Natural killer cell (primary cell): ENCODE data around the gene THSD4. TPM values are rescaled to one million over a fixed set of nuclear protein-coding genes. Genes with fewer than 3 reads are reported as not detected.

Experiments used
- ATAC-seq, 3 donors: fragments of 150-1000 bp in 2 of 3; fragments of 200-7000 bp in 1 of 3; cut with Tn5 transposase; 1 replicate in 1 of 3; 2 replicates in 2 of 3; pipeline ENCODE4 v1.10.0; 2021; ENCODE audit warnings: mild to moderate bottlenecking in 2 of 3, moderate library complexity in 2 of 3
- DNase-seq, 2 donors: peaks; one replicate each; pipeline versions ENCODE4 v3.0.0 to v3.0.0-alpha.2; 2013 to 2021; ENCODE audit warnings: mixed read lengths in 1 of 2
- H3K27ac ChIP-seq: one replicate; pipeline ENCODE4 v1.5.1; 2013; ENCODE audit warnings: mild to moderate bottlenecking, low read length
- H3K27me3 ChIP-seq: one replicate; pipeline ENCODE4 v1.6.1; 2013; ENCODE audit warnings: low read length; ENCODE audit not compliant: control insufficient read depth, insufficient read depth
- H3K36me3 ChIP-seq: one replicate; pipeline ENCODE4 v1.6.1; 2013; ENCODE audit warnings: low read length; ENCODE audit not compliant: control insufficient read depth, insufficient read depth
- H3K4me1 ChIP-seq: one replicate; pipeline ENCODE4 v1.6.1; 2013; ENCODE audit warnings: low read length; ENCODE audit not compliant: control insufficient read depth, insufficient read depth
- H3K4me3 ChIP-seq: one replicate; pipeline ENCODE4 v1.5.1; 2013; ENCODE audit warnings: low read length
- H3K9me3 ChIP-seq: one replicate; pipeline ENCODE4 v1.6.1; 2013; ENCODE audit warnings: low read length; ENCODE audit not compliant: control insufficient read depth, insufficient read depth
- H3K27ac Mint-ChIP-seq, 2 donors: one replicate each; pipeline ENCODE4 v1.8.0; 2022; ENCODE audit warnings: mild to moderate bottlenecking in 2 of 2, mixed read lengths in 2 of 2, moderate library complexity in 1 of 2
- H3K27me3 Mint-ChIP-seq, 2 donors: one replicate each; pipeline ENCODE4 v1.8.0; 2022; ENCODE audit warnings: low read depth in 2 of 2, mixed read lengths in 2 of 2
- H3K36me3 Mint-ChIP-seq: one replicate; pipeline ENCODE4 v1.8.0; 2022; ENCODE audit warnings: mixed read lengths
- H3K4me1 Mint-ChIP-seq, 2 donors: one replicate each; pipeline ENCODE4 v1.8.0; 2022; ENCODE audit warnings: mixed read lengths in 2 of 2
- H3K4me3 Mint-ChIP-seq: one replicate; pipeline ENCODE4 v1.8.0; 2022; ENCODE audit warnings: mild to moderate bottlenecking, moderate library complexity, mixed read lengths
- H3K9me3 Mint-ChIP-seq, 2 donors: one replicate each; pipeline ENCODE4 v1.8.0; 2022; ENCODE audit warnings: mixed read lengths in 2 of 2
- CTCF ChIP-seq: fragments of 200-600 bp; IDR thresholded peaks from one replicate; pipeline ENCODE4 v1.8.0; 2022; ENCODE audit warnings: antibody characterized with exemption
- WGBS: methylation state at CpG from one replicate; pipeline ENCODE4 v1.1.7; 2013; ENCODE audit warnings: missing lambda C conversion rate; ENCODE audit not compliant: insufficient coverage; 5-methylcytosine and 5-hydroxymethylcytosine counted together
- intact Hi-C: fragments of 100-400 bp; cut with micrococcal nuclease; formaldehyde crosslinking; loops from one replicate; pipeline ENCODE4 v1.14.2; 2022
- total RNA-seq, 4 donors: library from RNA; stranded (reverse); fragments of 120-200 nt in 1 of 4; gene quantifications; one replicate each; pipeline versions ENCODE4 v1.2.3 to v1.2.4, GENCODE V29; 2013 to 2022

Gene THSD4
- total RNA-seq, 3 donors from 2014 or later (not counting 1 experiment from before 2014, with no cell fraction given): not detected

DNA sequence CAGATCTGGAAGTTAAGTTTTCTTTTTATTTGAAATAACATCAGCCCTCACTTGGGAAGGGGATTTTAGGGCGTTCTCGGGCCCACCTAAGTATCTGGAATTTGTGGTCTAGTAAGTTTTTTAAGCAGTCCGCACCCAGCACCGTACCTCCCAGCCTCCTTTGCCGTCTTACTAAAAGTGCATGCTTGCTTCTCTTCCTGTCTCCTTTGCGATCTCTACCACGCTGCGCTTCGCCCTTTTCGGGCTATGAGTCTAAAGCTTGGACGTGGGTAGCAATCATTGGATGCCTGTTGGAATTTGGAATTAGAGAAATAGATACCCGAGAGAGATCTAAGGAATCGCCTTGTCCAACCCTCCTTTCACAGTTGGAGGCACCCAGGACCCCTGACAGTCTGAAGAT is 1.1 kb downstream of the THSD4 start:
- H3K36me3 ChIP-seq: no peaks in the 10 kb centered on the region
- DNase-seq: no peak
- peaks cover 6% of the 10 kb centered on the region for H3K27me3 ChIP-seq
- Mint-ChIP-seq H3K4me1 (peaks cover 5 to 7% of the 10 kb centered on the region in 2 donors), H3K4me3 (peak overlapping the region; percentile 80), H3K27me3 (peaks cover 35 to 51% of the 10 kb centered on the region in 2 donors), H3K9me3 (no peaks in the 10 kb centered on the region), H3K36me3 (no peaks in the 10 kb centered on the region), H3K27ac (no peak overlapping the region)
- intact Hi-C loops: no loop called here
- H3K9me3 ChIP-seq: no peaks in the 10 kb centered on the region
- TF ChIP-seq CTCF: no peak
- H3K27ac ChIP-seq: no peak overlapping the region
- no peak overlapping the region for H3K4me3 ChIP-seq
- WGBS: 22% methylated on average over 13 of the region's 13 CpGs
- peaks cover 8% of the 10 kb centered on the region for H3K4me1 ChIP-seq
- ATAC-seq: no peak

DNA sequence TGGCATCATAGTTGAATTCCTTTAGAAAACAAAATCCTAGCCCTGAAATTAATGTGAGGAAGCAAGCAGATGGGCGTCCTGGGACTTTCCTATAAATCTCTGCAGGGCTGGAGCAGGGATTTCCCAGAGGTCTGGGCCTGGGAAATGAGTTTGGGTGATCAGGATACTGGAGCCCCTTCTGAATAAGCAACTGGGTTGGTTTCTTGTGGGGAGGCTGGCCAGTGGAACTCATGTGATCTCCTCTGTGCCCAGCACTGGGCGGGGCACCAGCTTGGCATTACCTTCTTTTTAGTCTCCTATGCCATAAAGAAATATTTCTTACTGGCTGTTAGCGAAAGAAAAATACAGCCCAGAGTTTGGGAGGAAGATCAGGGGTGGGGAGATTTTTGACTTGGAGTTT is 1.7 kb downstream of the THSD4 start:
- Histone ChIP-seq H3K27me3 (peaks cover 6% of the 10 kb centered on the region), H3K9me3 (no peaks in the 10 kb centered on the region), H3K4me1 (peaks cover 8% of the 10 kb centered on the region), H3K36me3 (no peaks in the 10 kb centered on the region), H3K4me3 (no peak overlapping the region), H3K27ac (no peak overlapping the region)
- DNase-seq (no peak), ATAC-seq (no peak)
- no peak for TF ChIP-seq CTCF
- Mint-ChIP-seq H3K27ac (no peak overlapping the region), H3K4me3 (peak overlapping the region; percentile 80), H3K4me1 (peaks cover 5 to 7% of the 10 kb centered on the region in 2 donors), H3K27me3 (peaks cover 35 to 49% of the 10 kb centered on the region in 2 donors), H3K9me3 (no peaks in the 10 kb centered on the region), H3K36me3 (no peaks in the 10 kb centered on the region)
- 82% methylated on average over 2 of the region's 3 CpGs for WGBS
- intact Hi-C loops: no loop called here

DNA sequence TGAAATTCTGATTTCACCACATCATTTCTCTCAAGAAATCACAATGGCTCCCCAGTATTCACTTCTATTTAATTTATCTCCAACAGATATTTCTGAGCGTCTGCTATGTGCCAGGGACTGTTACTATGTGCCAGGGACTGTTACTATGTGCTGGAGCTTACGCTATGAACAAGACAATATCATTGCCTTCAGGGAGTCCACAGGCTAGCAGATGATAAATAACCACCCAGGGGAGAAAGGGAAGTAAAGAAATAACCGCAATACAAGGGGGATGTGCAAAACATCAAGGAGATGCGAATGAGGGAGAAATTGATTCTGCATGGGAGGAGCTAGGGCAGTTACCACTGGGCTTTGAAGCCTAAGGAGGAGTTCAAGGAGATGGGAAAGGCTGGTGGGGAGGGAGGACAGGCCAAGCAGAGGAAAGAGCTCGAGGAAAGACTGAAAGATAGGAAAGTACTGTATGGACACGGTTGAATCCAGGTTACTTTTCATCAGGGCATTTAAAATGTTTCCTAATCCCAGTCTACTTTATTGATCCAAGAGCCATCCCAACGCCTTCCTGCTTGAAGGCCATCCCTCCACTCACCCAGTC is 2.5 kb downstream of the THSD4 start:
- intact Hi-C loops: no loop called here
- DNase-seq (no peak), ATAC-seq (no peak)
- H3K36me3 ChIP-seq: no peaks in the 10 kb centered on the region
- no peak for TF ChIP-seq CTCF
- H3K4me1 Mint-ChIP-seq: peaks cover 5 to 7% of the 10 kb centered on the region in 2 donors
- H3K9me3 ChIP-seq: no peaks in the 10 kb centered on the region
- peak overlapping the region; percentile 42 for H3K4me3 Mint-ChIP-seq
- H3K36me3 Mint-ChIP-seq: no peaks in the 10 kb centered on the region
- H3K27me3 ChIP-seq: peaks cover 6% of the 10 kb centered on the region
- H3K27ac Mint-ChIP-seq: no peak overlapping the region
- WGBS: 60% methylated on average over 7 of the region's 7 CpGs
- no peak overlapping the region for H3K27ac ChIP-seq
- H3K4me1 ChIP-seq: peaks cover 8% of the 10 kb centered on the region
- peaks cover 35 to 55% of the 10 kb centered on the region in 2 donors for H3K27me3 Mint-ChIP-seq
- H3K9me3 Mint-ChIP-seq: no peaks in the 10 kb centered on the region
- no peak overlapping the region for H3K4me3 ChIP-seq

GRCh38 chr15:71118345-71118744 is 3.1 kb downstream of the THSD4 start:
- ATAC-seq: no peak
- H3K27ac Mint-ChIP-seq: no peak overlapping the region
- 79% methylated on average over 3 of the region's 5 CpGs for WGBS

More at GRCh38 chr15:71118345-71118744, 3.1 kb downstream of the THSD4 start:
- H3K36me3 ChIP-seq: no peaks in the 10 kb centered on the region
- no peak for DNase-seq
- peaks cover 8% of the 10 kb centered on the region for H3K4me1 ChIP-seq
- Mint-ChIP-seq H3K4me3 (no peak overlapping the region), H3K9me3 (no peaks in the 10 kb centered on the region), H3K4me1 (peaks cover 5 to 7% of the 10 kb centered on the region in 2 donors), H3K27me3 (peaks cover 36 to 61% of the 10 kb centered on the region in 2 donors), H3K36me3 (no peaks in the 10 kb centered on the region)
- H3K27me3 ChIP-seq: peaks cover 6% of the 10 kb centered on the region
- H3K27ac ChIP-seq: no peak overlapping the region
- no peak for TF ChIP-seq CTCF
- intact Hi-C loops: no loop called here
- H3K4me3 ChIP-seq: no peak overlapping the region
- H3K9me3 ChIP-seq: no peaks in the 10 kb centered on the region
